Measurements from ENCODE around the gene KCNC1. TPM values are rescaled to one million over a fixed set of nuclear protein-coding genes. Genes with fewer than 3 reads are reported as not detected.

The KCNC1 gene
- total RNA-seq, 1 donor from 2014 or later: 0.20 TPM

DNA sequence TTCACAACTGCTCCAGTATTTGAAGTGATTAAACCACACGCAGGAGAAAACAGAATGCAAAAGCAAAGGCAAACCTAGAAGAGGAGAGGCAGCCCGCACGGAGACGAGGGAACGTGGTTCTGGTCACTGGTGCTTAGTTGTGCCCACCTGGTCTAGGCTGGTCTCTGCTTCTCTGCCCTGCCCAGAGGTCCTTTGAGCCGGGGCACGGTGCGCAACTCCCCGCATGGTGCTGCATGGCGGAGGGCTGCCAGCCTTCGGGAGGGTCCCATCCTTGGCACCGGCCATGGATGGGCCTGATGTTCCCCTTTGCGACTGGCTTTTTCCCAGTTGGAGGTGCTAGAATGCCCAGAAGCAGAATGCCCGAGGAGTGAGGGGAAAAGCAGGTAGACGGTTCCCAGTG, 46.1 kb downstream of the KCNC1 start:
- Mint-ChIP-seq H3K4me1 (ENCODE audit: low read depth) (no peaks in the 10 kb centered on the region), H3K36me3 (ENCODE audit: low read depth) (peaks cover 5% of the 10 kb centered on the region), H3K27ac (ENCODE audit: unreplicated experiment) (no peak overlapping the region), H3K9me3 (ENCODE audit: low read depth) (no peaks in the 10 kb centered on the region), H3K4me3 (ENCODE audit: unreplicated experiment) (no peak overlapping the region), H3K27me3 (ENCODE audit: low read depth) (peaks cover 1% of the 10 kb centered on the region)
- TF ChIP-seq, protein P1, sequence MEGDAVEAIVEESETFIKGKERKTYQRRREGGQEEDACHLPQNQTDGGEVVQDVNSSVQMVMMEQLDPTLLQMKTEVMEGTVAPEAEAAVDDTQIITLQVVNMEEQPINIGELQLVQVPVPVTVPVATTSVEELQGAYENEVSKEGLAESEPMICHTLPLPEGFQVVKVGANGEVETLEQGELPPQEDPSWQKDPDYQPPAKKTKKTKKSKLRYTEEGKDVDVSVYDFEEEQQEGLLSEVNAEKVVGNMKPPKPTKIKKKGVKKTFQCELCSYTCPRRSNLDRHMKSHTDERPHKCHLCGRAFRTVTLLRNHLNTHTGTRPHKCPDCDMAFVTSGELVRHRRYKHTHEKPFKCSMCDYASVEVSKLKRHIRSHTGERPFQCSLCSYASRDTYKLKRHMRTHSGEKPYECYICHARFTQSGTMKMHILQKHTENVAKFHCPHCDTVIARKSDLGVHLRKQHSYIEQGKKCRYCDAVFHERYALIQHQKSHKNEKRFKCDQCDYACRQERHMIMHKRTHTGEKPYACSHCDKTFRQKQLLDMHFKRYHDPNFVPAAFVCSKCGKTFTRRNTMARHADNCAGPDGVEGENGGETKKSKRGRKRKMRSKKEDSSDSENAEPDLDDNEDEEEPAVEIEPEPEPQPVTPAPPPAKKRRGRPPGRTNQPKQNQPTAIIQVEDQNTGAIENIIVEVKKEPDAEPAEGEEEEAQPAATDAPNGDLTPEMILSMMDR (IDR thresholded peaks at IDR 0.05): no peak
- peak; percentile 77 for DNase-seq (ENCODE audit: low spot score)

DNA sequence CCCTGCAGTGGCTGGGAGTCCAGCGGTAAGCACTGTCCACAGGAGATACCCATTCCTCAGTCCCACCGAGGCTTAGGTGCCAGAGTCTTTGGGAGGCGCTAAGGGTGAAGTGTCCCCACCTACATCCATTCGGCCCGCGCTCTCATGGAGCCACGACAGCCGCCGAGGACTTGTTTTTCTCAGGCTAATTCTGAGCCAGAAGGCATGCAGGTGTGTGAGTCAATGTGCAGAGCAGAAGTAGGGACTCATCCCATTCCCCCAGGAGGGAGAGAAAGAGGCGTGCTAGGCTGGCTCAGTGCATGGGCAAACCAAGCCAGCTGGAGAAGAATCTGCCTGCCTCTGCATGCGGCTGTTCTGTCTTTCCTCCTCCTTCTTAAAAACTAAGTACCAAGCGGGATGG, 46.6 kb downstream of the KCNC1 start:
- Mint-ChIP-seq H3K9me3 (ENCODE audit: low read depth) (no peaks in the 10 kb centered on the region), H3K4me1 (ENCODE audit: low read depth) (no peaks in the 10 kb centered on the region), H3K36me3 (ENCODE audit: low read depth) (peaks cover 5% of the 10 kb centered on the region), H3K4me3 (ENCODE audit: unreplicated experiment) (no peak overlapping the region), H3K27ac (ENCODE audit: unreplicated experiment) (no peak overlapping the region), H3K27me3 (ENCODE audit: low read depth) (peaks cover 1% of the 10 kb centered on the region)
- TF ChIP-seq, protein P1 (IDR thresholded peaks at IDR 0.05): no peak
- no peak for DNase-seq (ENCODE audit: low spot score)

DNA sequence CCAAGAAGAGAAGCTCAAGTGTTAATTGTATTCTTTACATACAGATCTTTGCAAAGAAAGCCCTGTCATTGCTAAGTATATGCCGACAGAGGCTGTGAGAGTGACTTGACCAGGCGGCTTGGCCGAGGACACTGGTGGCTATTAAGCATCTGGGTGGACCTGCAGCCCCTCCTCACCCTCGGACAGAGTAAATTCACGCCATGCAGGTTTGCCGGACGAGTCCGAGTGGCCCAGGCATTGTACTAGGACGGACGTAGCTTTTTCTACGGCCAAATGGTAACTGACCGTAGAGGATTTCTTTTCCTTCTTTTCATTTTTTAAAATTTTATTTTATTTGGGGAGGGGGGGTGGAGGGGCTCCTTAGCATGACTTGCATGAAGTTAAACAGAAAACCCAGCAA, 47.0 kb downstream of the KCNC1 start:
- TF ChIP-seq, protein P1 (IDR thresholded peaks at IDR 0.05): no peak
- Mint-ChIP-seq H3K36me3 (ENCODE audit: low read depth) (peaks cover 5% of the 10 kb centered on the region), H3K27me3 (ENCODE audit: low read depth) (peaks cover 1% of the 10 kb centered on the region), H3K4me3 (ENCODE audit: unreplicated experiment) (no peak overlapping the region), H3K9me3 (ENCODE audit: low read depth) (no peaks in the 10 kb centered on the region), H3K27ac (ENCODE audit: unreplicated experiment) (no peak overlapping the region), H3K4me1 (ENCODE audit: low read depth) (peaks cover 2% of the 10 kb centered on the region)
- DNase-seq (ENCODE audit: low spot score): no peak

DNA sequence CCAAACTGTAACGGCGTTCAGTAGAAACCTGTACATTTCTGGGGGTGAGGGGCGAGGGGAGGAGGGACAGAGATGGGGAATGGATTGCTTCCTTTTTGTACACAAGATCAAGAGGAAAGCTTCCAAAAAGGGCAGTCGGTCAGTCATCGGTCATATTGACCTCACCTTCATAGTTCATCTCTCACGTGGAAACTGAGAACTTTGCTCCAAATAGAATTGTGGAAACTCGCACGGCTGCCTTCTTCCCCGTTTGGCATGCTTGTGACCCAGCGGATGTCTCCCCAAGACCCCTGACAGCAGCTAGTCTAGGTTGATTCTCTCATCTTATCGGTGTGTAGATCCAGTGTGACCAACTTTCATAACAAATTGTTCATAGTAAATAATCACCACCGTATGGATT, 47.6 kb downstream of the KCNC1 start:
- no peak overlapping the region for H3K27ac Mint-ChIP-seq (ENCODE audit: unreplicated experiment)
- H3K4me1 Mint-ChIP-seq (ENCODE audit: low read depth): peaks cover 7% of the 10 kb centered on the region
- peaks cover 1% of the 10 kb centered on the region for H3K27me3 Mint-ChIP-seq (ENCODE audit: low read depth)
- no peaks in the 10 kb centered on the region for H3K9me3 Mint-ChIP-seq (ENCODE audit: low read depth)
- TF ChIP-seq, protein P1 (IDR thresholded peaks at IDR 0.05): no peak
- no peak for DNase-seq (ENCODE audit: low spot score)
- H3K36me3 Mint-ChIP-seq (ENCODE audit: low read depth): peaks cover 5% of the 10 kb centered on the region
- H3K4me3 Mint-ChIP-seq (ENCODE audit: unreplicated experiment): no peak overlapping the region

GRCh38 chr11:17782603-17783337, 48.2 kb downstream of the KCNC1 start:
- TF ChIP-seq, protein P1 (IDR thresholded peaks at IDR 0.05): no peak
- Mint-ChIP-seq H3K27ac (ENCODE audit: unreplicated experiment) (no peak overlapping the region), H3K36me3 (ENCODE audit: low read depth) (peaks cover 5% of the 10 kb centered on the region), H3K4me3 (ENCODE audit: unreplicated experiment) (no peak overlapping the region), H3K9me3 (ENCODE audit: low read depth) (no peaks in the 10 kb centered on the region), H3K4me1 (ENCODE audit: low read depth) (peaks cover 11% of the 10 kb centered on the region), H3K27me3 (ENCODE audit: low read depth) (no peaks in the 10 kb centered on the region)
- DNase-seq (ENCODE audit: low spot score): no peak

Data from chondrocyte (in vitro differentiated cells).